Stimulated activated CD8-positive, alpha-beta memory T cell treated with anti-CD3 and anti-CD28 coated beads, Interleukin-12 subunit alpha, Interleukin-12 subunit beta, amount 100 ng/mL, for 1 hour (primary cell): ENCODE data around the gene C5AR2.
"Not testable (repeated sequence)": the region's sequence is repeated elsewhere in the genome, so short reads cannot be mapped to it uniquely, and the experiment has no call there.

ENCODE experiments used
- DNase-seq: peaks from one replicate; pipeline ENCODE4 v3.0.0-alpha.2; 2020; ENCODE audit warnings: low read depth

Gene C5AR2

GRCh38 chr19:47331931-47332547, at the start of gene C5AR2:
Gene C5AR2, plus strand, starts transcription at chr19:47332175. Its CDS starts 8,625 bp downstream, at chr19:47340800.
- no peak for DNase-seq

- no peak for DNase-seq
Observed at GRCh38 chr19:47283405-47284059, 48.4 kb upstream of the C5AR2 start.

GRCh38 chr19:47284324-47284899, 47.6 kb upstream of the C5AR2 start:
- peak; percentile 26 for DNase-seq

- peak; percentile 68 for DNase-seq
Observed at GRCh38 chr19:47296036-47296435, 35.9 kb upstream of the C5AR2 start.

GRCh38 chr19:47300867-47301266, 31.1 kb upstream of the C5AR2 start:
- not testable (repeated sequence) for DNase-seq

GRCh38 chr19:47302249-47302648, 29.7 kb upstream of the C5AR2 start:
- DNase-seq, result no peak

GRCh38 chr19:47303966-47304365, 28.0 kb upstream of the C5AR2 start:
- no peak for DNase-seq

- peak; percentile 33 for DNase-seq
Observed at GRCh38 chr19:47305309-47305751, 26.6 kb upstream of the C5AR2 start.

GRCh38 chr19:47306303-47306702, 25.7 kb upstream of the C5AR2 start:
- DNase-seq, result no peak

- no peak for DNase-seq
Observed at GRCh38 chr19:47309038-47309437, 22.9 kb upstream of the C5AR2 start.

- no peak for DNase-seq
Observed at GRCh38 chr19:47309608-47310007, 22.4 kb upstream of the C5AR2 start, which contains the start of gene C5AR1. Gene C5AR1, plus strand, starts transcription at chr19:47309861. Its CDS starts 35 bp downstream, at chr19:47309896.

- DNase-seq, result no peak
Observed at GRCh38 chr19:47310323-47310722, 21.7 kb upstream of the C5AR2 start.

- DNase-seq, result no peak
Observed at GRCh38 chr19:47310819-47311218, 21.2 kb upstream of the C5AR2 start.

- DNase-seq, result no peak
Observed at GRCh38 chr19:47312366-47313006, 19.5 kb upstream of the C5AR2 start.

GRCh38 chr19:47313754-47314295, 18.1 kb upstream of the C5AR2 start:
- no peak for DNase-seq

GRCh38 chr19:47315125-47315821, 16.7 kb upstream of the C5AR2 start:
- DNase-seq, result no peak

GRCh38 chr19:47316513-47316912, 15.5 kb upstream of the C5AR2 start:
- DNase-seq, result no peak

- DNase-seq, result no peak
Observed at GRCh38 chr19:47319923-47320871, 11.8 kb upstream of the C5AR2 start.

- no peak for DNase-seq
Observed at GRCh38 chr19:47321630-47322029, 10.3 kb upstream of the C5AR2 start.

- DNase-seq, result no peak
Observed at GRCh38 chr19:47322058-47322457, 9.9 kb upstream of the C5AR2 start.

- no peak for DNase-seq
Observed at GRCh38 chr19:47323409-47323808, 8.6 kb upstream of the C5AR2 start.
